SH-SY5Y (cell line): ENCODE measurements around the gene ANKRD65.

ENCODE experiments used
- GATA2 ChIP-seq: IDR thresholded peaks from 2 replicates; pipeline ENCODE4 v1.6.1; 2011; ENCODE audit warnings: mild to moderate bottlenecking, low read depth, low read length
- GATA3 ChIP-seq: IDR thresholded peaks from 2 replicates; pipeline ENCODE4 v1.6.1; 2011; ENCODE audit warnings: low read depth, mild to moderate bottlenecking, low read length, moderate library complexity

DNA sequence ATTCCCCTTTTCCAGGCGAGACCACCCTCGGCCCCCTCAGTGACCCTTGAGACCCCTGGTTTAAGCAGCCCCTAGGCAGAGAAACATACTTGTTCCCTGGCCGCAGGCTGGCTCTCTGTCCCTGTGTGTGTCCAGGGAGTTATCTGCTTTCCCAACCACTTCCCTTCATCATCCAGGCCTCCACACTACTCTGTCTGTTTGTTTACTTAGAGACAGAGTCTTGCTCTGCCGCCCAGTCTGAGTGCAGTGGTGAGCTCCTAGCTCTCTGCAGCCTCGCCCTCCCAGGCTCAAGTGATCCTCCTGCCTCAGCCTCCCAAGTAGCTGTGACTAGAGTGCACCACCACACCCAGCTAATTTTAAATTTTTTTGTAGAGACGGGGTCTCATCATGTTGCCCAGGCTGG, 8.6 kb upstream of the ANKRD65 start:
- TF ChIP-seq GATA2 = no peak
- TF ChIP-seq GATA3 = no peak
